ENCODE results near the gene LTBP4.

The LTBP4 gene

DNA sequence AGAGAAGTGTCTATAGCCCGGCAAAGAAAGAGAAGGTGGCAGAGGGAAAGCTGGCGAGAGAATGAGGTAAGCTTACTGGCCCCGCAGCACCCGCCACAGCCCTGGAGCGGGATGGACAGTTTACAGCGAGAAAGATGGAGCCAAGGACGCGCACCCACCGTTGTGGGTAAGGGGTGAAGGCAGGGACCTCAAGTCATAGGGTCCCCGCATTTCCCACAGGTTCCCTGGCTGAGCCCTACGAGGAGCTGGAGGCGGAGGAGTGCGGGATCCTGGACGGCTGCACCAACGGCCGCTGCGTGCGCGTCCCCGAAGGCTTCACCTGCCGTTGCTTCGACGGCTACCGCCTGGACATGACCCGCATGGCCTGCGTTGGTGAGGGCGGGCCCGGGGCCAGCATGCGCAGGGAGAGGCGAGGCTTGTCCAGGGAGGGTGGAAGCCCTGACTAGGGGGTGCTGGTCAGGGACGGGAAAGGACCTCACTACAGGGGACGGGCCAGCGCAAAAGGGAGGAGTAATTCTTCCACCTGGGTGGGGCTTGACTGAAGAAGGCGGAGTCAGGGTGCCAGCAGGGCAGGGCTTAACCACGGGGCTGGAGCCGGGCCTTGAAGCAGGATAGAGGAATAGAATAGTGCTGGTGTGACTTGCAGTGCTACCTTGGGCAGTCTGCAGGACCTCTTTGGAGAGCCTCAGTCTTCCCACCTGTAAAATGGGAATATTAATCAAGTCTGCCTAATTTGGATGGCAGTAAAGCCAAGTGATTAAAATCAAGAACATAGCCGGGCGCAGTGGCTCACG, 26.5 kb downstream of the LTBP4 start:
- H3K27ac ChIP-seq: no peak overlapping the region
- TF ChIP-seq ZFX (IDR thresholded peaks at IDR 0.05; ENCODE audit: borderline replicate concordance) (no peak), CTCF (IDR thresholded peaks at IDR 0.05) (no peak)

GRCh38 chr19:40629346-40629745, 28.2 kb downstream of the LTBP4 start:
- H3K27ac ChIP-seq: no peak overlapping the region
- no peak for TF ChIP-seq CTCF (IDR thresholded peaks at IDR 0.05)
- TF ChIP-seq ZFX (IDR thresholded peaks at IDR 0.05; ENCODE audit: borderline replicate concordance): no peak

GRCh38 chr19:40630571-40631160, 29.5 kb downstream of the LTBP4 start:
- TF ChIP-seq CTCF (IDR thresholded peaks at IDR 0.05): no peak
- no peak for TF ChIP-seq ZFX (IDR thresholded peaks at IDR 0.05; ENCODE audit: borderline replicate concordance)
- H3K27ac ChIP-seq: no peak overlapping the region

DNA sequence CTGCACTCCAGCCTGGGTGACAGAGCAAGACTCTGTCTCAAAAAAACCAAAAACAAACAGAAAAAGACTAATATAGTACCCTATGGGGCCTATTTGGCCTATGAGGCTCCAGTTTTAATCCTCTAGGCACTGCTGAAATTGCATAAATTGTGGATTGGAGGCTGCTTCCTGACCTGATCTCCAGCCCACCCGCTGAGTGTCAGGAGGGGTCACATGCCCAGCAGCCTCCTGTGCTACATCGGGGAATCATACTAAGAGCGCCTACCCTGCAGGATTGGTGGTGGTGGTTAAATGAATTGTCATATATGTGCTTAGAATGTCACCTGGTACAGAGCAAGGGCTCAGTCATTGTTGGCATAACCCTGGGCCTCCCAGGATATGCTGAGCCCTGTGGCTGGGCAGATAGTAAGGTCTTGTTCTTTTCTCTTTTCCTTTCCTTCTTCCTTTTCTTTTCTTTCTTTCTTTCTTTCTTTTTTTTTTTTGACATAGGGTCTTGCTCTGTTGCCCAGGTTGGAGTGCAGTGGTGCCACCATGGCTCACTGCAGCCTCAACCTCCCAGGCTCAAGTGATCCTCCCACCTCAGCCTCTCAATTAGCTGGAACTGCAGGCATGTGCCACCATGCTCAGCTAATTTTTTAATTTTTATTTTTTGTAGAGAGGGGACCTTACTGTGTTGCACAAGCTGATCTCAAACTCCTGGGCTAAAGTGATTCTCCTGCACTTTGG, 31.3 kb downstream of the LTBP4 start:
- TF ChIP-seq CTCF (IDR thresholded peaks at IDR 0.05) (no peak), ZFX (IDR thresholded peaks at IDR 0.05; ENCODE audit: borderline replicate concordance) (no peak)
- no peak overlapping the region for H3K27ac ChIP-seq

DNA sequence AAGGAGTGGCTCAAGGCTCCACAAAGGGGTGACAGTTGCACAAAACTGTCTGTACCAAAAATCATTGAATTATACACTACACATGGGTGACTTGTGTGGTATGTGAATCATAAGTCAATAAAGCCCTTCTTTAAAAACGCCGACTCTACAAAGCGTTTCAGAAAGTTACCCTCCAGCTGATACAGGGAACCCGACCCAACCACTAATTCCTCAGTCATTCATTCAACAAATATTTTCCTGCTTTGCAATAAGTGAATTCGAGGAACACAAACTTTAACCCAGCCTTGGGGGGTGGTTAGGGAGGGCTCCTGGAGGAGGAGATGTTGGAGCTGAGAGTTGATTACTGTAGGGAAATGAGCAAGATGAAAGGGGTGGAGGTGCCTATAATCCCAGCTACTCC, 32.0 kb downstream of the LTBP4 start:
- no peak overlapping the region for H3K27ac ChIP-seq
- TF ChIP-seq CTCF (IDR thresholded peaks at IDR 0.05) (no peak), ZFX (IDR thresholded peaks at IDR 0.05; ENCODE audit: borderline replicate concordance) (no peak)

- H3K27ac ChIP-seq: no peak overlapping the region
- TF ChIP-seq ZFX (IDR thresholded peaks at IDR 0.05; ENCODE audit: borderline replicate concordance): no peak
- TF ChIP-seq CTCF (IDR thresholded peaks at IDR 0.05): no peak
Measured at GRCh38 chr19:40638327-40638726, 37.2 kb downstream of the LTBP4 start.

DNA sequence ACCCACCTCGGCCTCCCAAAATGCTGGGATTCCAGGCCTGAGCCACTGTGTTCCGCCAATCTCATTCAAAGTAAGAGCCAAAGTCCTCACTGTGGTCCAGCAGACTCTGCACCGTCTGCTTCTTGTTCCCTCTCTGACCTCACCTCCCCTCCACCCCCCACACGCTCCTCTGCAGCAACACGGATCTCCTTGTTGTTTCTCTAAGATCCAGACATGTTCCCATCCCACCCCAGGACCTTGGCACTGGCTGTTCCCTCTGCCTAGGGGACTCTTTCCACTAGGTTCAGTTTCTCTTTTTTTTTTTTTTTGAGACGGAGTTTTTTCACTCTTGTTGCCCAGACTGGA, 38.4 kb downstream of the LTBP4 start:
- no peak for TF ChIP-seq ZFX (IDR thresholded peaks at IDR 0.05; ENCODE audit: borderline replicate concordance)
- no peak for TF ChIP-seq CTCF (IDR thresholded peaks at IDR 0.05)

More for the DNA sequence above, 38.4 kb downstream of the LTBP4 start:
- H3K27ac ChIP-seq: no peak overlapping the region
